CD4-positive, alpha-beta T cell (primary cell): ENCODE data around the gene TPO. TPM values are rescaled to one million over a fixed set of nuclear protein-coding genes. Genes with fewer than 3 reads are reported as not detected.

Source experiments
- ATAC-seq: fragments of 200-7000 bp; cut with Tn5 transposase; one replicate; pipeline ENCODE4 v1.10.0; 2022; ENCODE audit warnings: mild to moderate bottlenecking; ENCODE audit not compliant: poor library complexity
- CTCF ChIA-PET: fragments of 350-600 bp; sonication (Branson Sonifier 250); formaldehyde crosslinking; loops from one replicate; lab custom pipeline; 2021; ENCODE audit warnings: antibody characterized with exemption, inconsistent platforms; lab: Charles Lee
- POLR2A ChIA-PET: fragments of 350-600 bp; sonication (Branson Sonifier 250); formaldehyde crosslinking; loops from one replicate; lab custom pipeline; 2021; ENCODE audit warnings: antibody characterized with exemption, inconsistent platforms; lab: Charles Lee
- DNase-seq, 14 experiments: peaks; one replicate each; pipeline ENCODE4 v3.0.0-alpha.2; 2013 to 2020; ENCODE audit warnings: mixed read lengths in 2 of 14
- H3K27ac ChIP-seq, 2 donors: one replicate each; pipeline versions ENCODE4 v1.5.1 to v1.7.0; 2013; ENCODE audit warnings: low read length in 2 of 2, low read depth in 1 of 2, mild to moderate bottlenecking in 1 of 2
- H3K27me3 ChIP-seq, 2 experiments: 1 replicate in 1 of 2; 2 replicates in 1 of 2; pipeline versions ENCODE4 v1.6.1 to v1.7.0; 2013; ENCODE audit warnings: low read length in 2 of 2, control low read depth in 1 of 2, mild to moderate bottlenecking in 1 of 2, moderate library complexity in 1 of 2; ENCODE audit not compliant: insufficient read depth in 2 of 2, control insufficient read depth in 1 of 2
- H3K36me3 ChIP-seq: one replicate; pipeline ENCODE4 v1.6.1; 2013; ENCODE audit warnings: low read length, control low read depth; ENCODE audit not compliant: insufficient read depth
- H3K4me1 ChIP-seq: one replicate; pipeline ENCODE4 v1.6.1; 2013; ENCODE audit warnings: low read length, control low read depth; ENCODE audit not compliant: insufficient read depth
- H3K4me3 ChIP-seq: one replicate; pipeline ENCODE4 v1.5.1; 2013; ENCODE audit warnings: mild to moderate bottlenecking, low read length, moderate library complexity
- H3K9me3 ChIP-seq, 2 experiments: 1 replicate in 1 of 2; 2 replicates in 1 of 2; pipeline versions ENCODE4 v1.6.1 to v1.7.0; 2013; ENCODE audit warnings: low read length in 2 of 2, mild to moderate bottlenecking in 2 of 2, control low read depth in 1 of 2, moderate library complexity in 1 of 2; ENCODE audit not compliant: control insufficient read depth in 1 of 2, insufficient read depth in 1 of 2
- H3K27ac Mint-ChIP-seq: one replicate; pipeline ENCODE4 v1.8.0; 2020; ENCODE audit warnings: mixed read lengths
- H3K27me3 Mint-ChIP-seq: one replicate; pipeline ENCODE4 v1.8.0; 2021; ENCODE audit warnings: mixed read lengths
- H3K36me3 Mint-ChIP-seq: one replicate; pipeline ENCODE4 v1.8.0; 2021; ENCODE audit warnings: low read depth, mixed read lengths
- H3K4me1 Mint-ChIP-seq: one replicate; pipeline ENCODE4 v1.8.0; 2021; ENCODE audit warnings: low read depth, mixed read lengths
- H3K4me3 Mint-ChIP-seq: one replicate; pipeline ENCODE4 v1.8.0; 2020; ENCODE audit warnings: mild to moderate bottlenecking, mixed read lengths
- H3K9me3 Mint-ChIP-seq: one replicate; pipeline ENCODE4 v1.8.0; 2020; ENCODE audit warnings: mixed read lengths
- intact Hi-C, 2 experiments: fragments of 100-400 bp; cut with DNase I in 1 of 2; cut with micrococcal nuclease in 1 of 2; formaldehyde crosslinking; loops; one replicate each; pipeline versions ENCODE4 v1.15.1 to v1.9.0; 2023 to 2025; cut with DNase I, micrococcal nuclease
- total RNA-seq, 174 experiments: library from RNA in 2 of 174; stranded (reverse) in 2 of 174; gene quantifications; one replicate each; pipeline ENCODE4 v1.2.3 and lab custom pipeline; 2021 to 2026
- TF ChIP-seq, protein P1 (sequence below): fragments of 200-600 bp; IDR thresholded peaks from one replicate; pipeline ENCODE4 v1.8.0; 2022; ENCODE audit warnings: antibody characterized with exemption, mild to moderate bottlenecking

The TPO gene
- total RNA-seq, 2 experiments from 2014 or later: 0.27 TPM; not detected in 1

DNA sequence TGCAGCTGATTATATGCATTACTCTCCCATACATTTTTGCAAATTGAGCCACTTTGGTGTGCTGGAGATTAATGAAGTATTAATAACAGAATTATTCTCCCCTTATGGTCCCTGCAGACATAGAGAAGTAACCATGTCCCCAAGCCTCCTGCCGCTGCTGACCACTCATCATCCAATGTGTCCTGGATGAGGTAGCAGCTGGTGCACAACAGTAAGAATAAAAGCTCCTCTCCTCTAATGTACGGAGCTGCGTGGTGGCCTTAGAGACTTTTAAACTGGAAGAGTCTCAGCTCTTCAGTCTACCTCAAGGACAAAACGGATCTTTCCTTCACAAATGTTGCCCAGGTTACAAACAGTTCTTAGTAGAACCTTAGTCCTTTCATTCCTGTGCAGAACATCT lies 37.7 kb downstream of the TPO start:
- no peak for ATAC-seq
- H3K27me3 Mint-ChIP-seq: peaks cover 35% of the 10 kb centered on the region
- no peaks in the 10 kb centered on the region for H3K9me3 Mint-ChIP-seq
- H3K9me3 ChIP-seq: peaks cover 0 to 7% of the 10 kb centered on the region in 2 experiments
- H3K27me3 ChIP-seq: no peaks in the 10 kb centered on the region
- no peaks in the 10 kb centered on the region for H3K36me3 ChIP-seq
- H3K27ac Mint-ChIP-seq: no peak overlapping the region
- no peak overlapping the region for H3K4me3 Mint-ChIP-seq
- intact Hi-C loops: no loop called here
- H3K4me1 Mint-ChIP-seq: no peaks in the 10 kb centered on the region
- H3K27ac ChIP-seq: no peak overlapping the region
- ChIA-PET CTCF (no interaction called here), POLR2A (no interaction called here)
- no peak for DNase-seq
- no peaks in the 10 kb centered on the region for H3K36me3 Mint-ChIP-seq
- TF ChIP-seq, protein P1, sequence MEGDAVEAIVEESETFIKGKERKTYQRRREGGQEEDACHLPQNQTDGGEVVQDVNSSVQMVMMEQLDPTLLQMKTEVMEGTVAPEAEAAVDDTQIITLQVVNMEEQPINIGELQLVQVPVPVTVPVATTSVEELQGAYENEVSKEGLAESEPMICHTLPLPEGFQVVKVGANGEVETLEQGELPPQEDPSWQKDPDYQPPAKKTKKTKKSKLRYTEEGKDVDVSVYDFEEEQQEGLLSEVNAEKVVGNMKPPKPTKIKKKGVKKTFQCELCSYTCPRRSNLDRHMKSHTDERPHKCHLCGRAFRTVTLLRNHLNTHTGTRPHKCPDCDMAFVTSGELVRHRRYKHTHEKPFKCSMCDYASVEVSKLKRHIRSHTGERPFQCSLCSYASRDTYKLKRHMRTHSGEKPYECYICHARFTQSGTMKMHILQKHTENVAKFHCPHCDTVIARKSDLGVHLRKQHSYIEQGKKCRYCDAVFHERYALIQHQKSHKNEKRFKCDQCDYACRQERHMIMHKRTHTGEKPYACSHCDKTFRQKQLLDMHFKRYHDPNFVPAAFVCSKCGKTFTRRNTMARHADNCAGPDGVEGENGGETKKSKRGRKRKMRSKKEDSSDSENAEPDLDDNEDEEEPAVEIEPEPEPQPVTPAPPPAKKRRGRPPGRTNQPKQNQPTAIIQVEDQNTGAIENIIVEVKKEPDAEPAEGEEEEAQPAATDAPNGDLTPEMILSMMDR: no peak
- no peak overlapping the region for H3K4me3 ChIP-seq
- no peaks in the 10 kb centered on the region for H3K4me1 ChIP-seq

DNA sequence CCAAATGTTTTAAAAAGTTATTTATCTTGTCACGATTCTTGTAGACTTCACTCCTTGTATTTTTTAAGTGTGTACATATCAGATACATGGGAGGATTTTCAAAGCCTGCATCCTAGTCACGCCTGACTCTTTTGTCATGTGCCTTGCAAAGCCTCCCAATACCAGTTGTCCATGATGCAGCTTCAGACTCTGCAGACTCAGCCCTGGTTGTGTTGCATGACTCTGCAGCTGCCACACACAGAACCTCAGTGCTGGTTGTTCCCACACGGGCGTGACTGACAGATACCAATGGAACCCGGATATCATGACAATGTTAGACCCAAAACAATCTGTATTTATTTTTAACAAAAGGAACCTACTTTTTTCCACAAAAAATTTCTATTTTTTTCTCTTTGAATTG lies 38.2 kb downstream of the TPO start:
- Mint-ChIP-seq H3K9me3 (no peaks in the 10 kb centered on the region), H3K4me1 (no peaks in the 10 kb centered on the region), H3K36me3 (no peaks in the 10 kb centered on the region), H3K27me3 (peaks cover 35% of the 10 kb centered on the region), H3K4me3 (no peak overlapping the region), H3K27ac (no peak overlapping the region)
- ATAC-seq (no peak), DNase-seq (no peak)
- Histone ChIP-seq H3K27ac (no peak overlapping the region), H3K36me3 (no peaks in the 10 kb centered on the region), H3K4me1 (no peaks in the 10 kb centered on the region), H3K4me3 (no peak overlapping the region), H3K27me3 (no peaks in the 10 kb centered on the region), H3K9me3 (peaks cover 0 to 3% of the 10 kb centered on the region in 2 experiments)
- TF ChIP-seq, protein P1: no peak
- intact Hi-C loops: no loop called here
- ChIA-PET POLR2A (no interaction called here), CTCF (no interaction called here)

DNA sequence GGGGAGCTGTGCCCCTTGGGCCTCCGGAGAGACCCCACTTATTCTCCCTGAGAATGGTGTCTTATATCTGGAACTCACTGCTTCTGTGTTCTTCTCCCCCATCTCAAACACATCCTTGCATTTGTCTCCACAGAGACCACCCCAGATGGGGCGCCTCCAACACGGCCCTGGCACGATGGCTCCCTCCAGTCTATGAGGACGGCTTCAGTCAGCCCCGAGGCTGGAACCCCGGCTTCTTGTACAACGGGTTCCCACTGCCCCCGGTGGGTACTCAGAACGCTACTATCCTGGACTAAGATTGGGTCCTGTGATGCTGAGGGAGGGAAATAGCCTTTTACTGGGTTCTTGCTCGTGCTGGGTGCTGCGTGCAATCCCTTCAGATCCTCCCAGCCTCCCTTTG lies 40.3 kb downstream of the TPO start:
- no peak overlapping the region for H3K4me3 Mint-ChIP-seq

More for the DNA sequence above, 40.3 kb downstream of the TPO start:
- no peaks in the 10 kb centered on the region for H3K4me1 Mint-ChIP-seq
- ChIA-PET POLR2A (no interaction called here), CTCF (no interaction called here)
- H3K9me3 ChIP-seq: peaks cover 0 to 3% of the 10 kb centered on the region in 2 experiments
- no peak overlapping the region for H3K27ac ChIP-seq
- no peaks in the 10 kb centered on the region for H3K9me3 Mint-ChIP-seq
- H3K27ac Mint-ChIP-seq: no peak overlapping the region
- ATAC-seq (no peak), DNase-seq (no peak)
- no peaks in the 10 kb centered on the region for H3K4me1 ChIP-seq
- H3K36me3 ChIP-seq: no peaks in the 10 kb centered on the region
- H3K27me3 ChIP-seq: no peaks in the 10 kb centered on the region
- intact Hi-C loops: no loop called here
- peaks cover 21% of the 10 kb centered on the region for H3K27me3 Mint-ChIP-seq
- TF ChIP-seq, protein P1: no peak
- H3K4me3 ChIP-seq: no peak overlapping the region
- no peaks in the 10 kb centered on the region for H3K36me3 Mint-ChIP-seq
